Breast epithelium (tissue), 4 donors: ENCODE measurements around the gene CTNNA3. TPM values are rescaled to one million over a fixed set of nuclear protein-coding genes. Genes with fewer than 3 reads are reported as not detected.
"Not testable (repeated sequence)": the region's sequence is repeated elsewhere in the genome, so short reads cannot be mapped to it uniquely, and the experiment has no call there.

Source experiments
- DNase-seq, 2 donors: peaks; one replicate each; pipeline ENCODE4 v3.0.0-alpha.2; 2019; ENCODE audit warnings: low spot score in 2 of 2
- H3K27ac ChIP-seq, 2 donors: fragments of 200-600 bp; sonication (generic) in 1 of 2; one replicate each; pipeline ENCODE4 v1.5.1; 2016 to 2019; ENCODE audit warnings: mild to moderate bottlenecking in 1 of 2
- H3K27me3 ChIP-seq, 2 donors: fragments of 200-600 bp; sonication (generic) in 1 of 2; one replicate each; pipeline versions ENCODE4 v1.5.1 to v1.6.0; 2017 to 2019; ENCODE audit warnings: control low read depth in 1 of 2, mild to moderate bottlenecking in 1 of 2
- H3K36me3 ChIP-seq: fragments of 200-600 bp; one replicate; pipeline ENCODE4 v1.5.1; 2019
- H3K4me1 ChIP-seq, 2 donors: fragments of 200-600 bp; sonication (generic); one replicate each; pipeline ENCODE4 v1.5.1; 2016 to 2019; ENCODE audit warnings: control low read depth in 1 of 2
- H3K4me3 ChIP-seq, 3 donors: fragments of 200-600 bp; sonication (generic); 1 replicate in 2 of 3; 2 replicates in 1 of 3; pipeline ENCODE4 v1.5.1; 2016 to 2019; ENCODE audit warnings: mild to moderate bottlenecking in 3 of 3, moderate library complexity in 2 of 3
- H3K9me3 ChIP-seq, 2 donors: fragments of 200-600 bp; sonication (generic) in 1 of 2; one replicate each; pipeline ENCODE4 v1.5.1; 2016 to 2019; ENCODE audit warnings: control low read depth in 1 of 2
- POLR2A ChIP-seq: fragments of 450-650 bp; IDR thresholded peaks from one replicate; pipeline ENCODE4 v1.6.1; 2016; ENCODE audit warnings: antibody characterized with exemption, mild to moderate bottlenecking, moderate library complexity
- POLR2AphosphoS5 ChIP-seq, 3 donors: sonication (generic); formaldehyde crosslinking; IDR thresholded peaks; one replicate each; pipeline ENCODE4 v1.6.1; 2017; ENCODE audit warnings: antibody characterized with exemption in 3 of 3
- intact Hi-C: fragments of 100-400 bp; cut with DNase I; formaldehyde crosslinking; loops from one replicate; pipeline ENCODE4 v1.15.1; 2023; ENCODE audit warnings: low total_unique reads
- total RNA-seq, 3 donors: library from RNA; depleted of rRNA; stranded (reverse); fragments of >200 nt; gene quantifications; one replicate each; pipeline ENCODE4 v1.1.0, GENCODE V29; 2016
- TF ChIP-seq, protein P1 (sequence below), 3 donors: fragments of 450-650 bp; IDR thresholded peaks; one replicate each; pipeline ENCODE4 v1.5.1; 2016 to 2017; ENCODE audit warnings: antibody characterized with exemption in 3 of 3, mild to moderate bottlenecking in 3 of 3, moderate library complexity in 3 of 3

CTNNA3 gene
- total RNA-seq, 3 donors from 2014 or later: 0.33 to 1.1 (median 0.59) TPM

DNA sequence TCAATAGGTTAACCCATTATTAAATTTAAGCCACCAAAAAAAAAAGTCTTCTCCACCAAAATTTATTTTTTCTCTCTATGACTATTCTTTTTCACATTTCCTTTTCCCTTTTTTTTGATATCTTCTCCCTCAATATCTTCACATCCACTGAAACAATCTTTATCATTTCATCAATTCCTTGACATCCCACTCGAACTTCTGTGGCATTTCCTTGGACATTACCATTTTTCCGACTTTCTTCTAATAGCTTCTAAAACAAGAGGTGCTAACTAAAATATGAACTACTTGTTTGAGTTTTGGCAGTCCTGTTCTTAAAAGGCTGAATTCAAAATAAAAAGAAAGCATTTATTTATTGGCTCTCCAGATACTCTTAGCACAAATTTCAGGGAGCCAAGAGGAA is 684 bp upstream of the CTNNA3 start:
- no peak overlapping the region for H3K27ac ChIP-seq
- no peak overlapping the region for H3K4me3 ChIP-seq
- H3K9me3 ChIP-seq: no peaks in the 10 kb centered on the region
- no peaks in the 10 kb centered on the region for H3K27me3 ChIP-seq
- H3K36me3 ChIP-seq: no peaks in the 10 kb centered on the region
- no peaks in the 10 kb centered on the region for H3K4me1 ChIP-seq
- intact Hi-C loops: no loop called here
- no peak for DNase-seq
- TF ChIP-seq, protein P1, sequence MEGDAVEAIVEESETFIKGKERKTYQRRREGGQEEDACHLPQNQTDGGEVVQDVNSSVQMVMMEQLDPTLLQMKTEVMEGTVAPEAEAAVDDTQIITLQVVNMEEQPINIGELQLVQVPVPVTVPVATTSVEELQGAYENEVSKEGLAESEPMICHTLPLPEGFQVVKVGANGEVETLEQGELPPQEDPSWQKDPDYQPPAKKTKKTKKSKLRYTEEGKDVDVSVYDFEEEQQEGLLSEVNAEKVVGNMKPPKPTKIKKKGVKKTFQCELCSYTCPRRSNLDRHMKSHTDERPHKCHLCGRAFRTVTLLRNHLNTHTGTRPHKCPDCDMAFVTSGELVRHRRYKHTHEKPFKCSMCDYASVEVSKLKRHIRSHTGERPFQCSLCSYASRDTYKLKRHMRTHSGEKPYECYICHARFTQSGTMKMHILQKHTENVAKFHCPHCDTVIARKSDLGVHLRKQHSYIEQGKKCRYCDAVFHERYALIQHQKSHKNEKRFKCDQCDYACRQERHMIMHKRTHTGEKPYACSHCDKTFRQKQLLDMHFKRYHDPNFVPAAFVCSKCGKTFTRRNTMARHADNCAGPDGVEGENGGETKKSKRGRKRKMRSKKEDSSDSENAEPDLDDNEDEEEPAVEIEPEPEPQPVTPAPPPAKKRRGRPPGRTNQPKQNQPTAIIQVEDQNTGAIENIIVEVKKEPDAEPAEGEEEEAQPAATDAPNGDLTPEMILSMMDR (IDR thresholded peaks at IDR 0.05): no peak
- TF ChIP-seq POLR2A: no peak
- TF ChIP-seq POLR2AphosphoS5 (IDR thresholded peaks at IDR 0.05): no peak

DNA sequence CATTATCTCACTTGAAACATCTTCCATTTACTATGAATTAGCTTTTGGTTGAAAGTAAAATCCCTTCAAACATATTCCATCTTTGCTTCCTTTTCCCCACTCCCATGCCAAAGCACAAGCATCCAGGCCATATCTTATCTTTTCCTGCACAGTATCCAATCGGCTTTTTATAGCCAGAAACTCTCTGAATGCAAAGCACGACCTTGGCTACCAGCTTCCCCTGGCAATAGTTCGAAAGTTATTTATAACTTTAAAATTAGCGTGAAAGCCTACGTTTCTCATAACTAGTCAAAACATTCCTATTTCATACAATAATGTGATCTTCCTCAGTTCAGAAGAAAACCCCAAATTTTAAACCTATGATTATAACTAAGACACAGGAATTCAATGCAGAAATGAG is 440 bp downstream of the CTNNA3 start:
- no peaks in the 10 kb centered on the region for H3K36me3 ChIP-seq
- H3K4me1 ChIP-seq: no peaks in the 10 kb centered on the region
- H3K9me3 ChIP-seq: no peaks in the 10 kb centered on the region
- intact Hi-C loops: no loop called here
- H3K27ac ChIP-seq: no peak overlapping the region
- H3K4me3 ChIP-seq: no peak overlapping the region
- DNase-seq: no peak
- no peaks in the 10 kb centered on the region for H3K27me3 ChIP-seq
- TF ChIP-seq POLR2AphosphoS5 (IDR thresholded peaks at IDR 0.05) (no peak), POLR2A (no peak)
- TF ChIP-seq, protein P1 (IDR thresholded peaks at IDR 0.05): no peak

DNA sequence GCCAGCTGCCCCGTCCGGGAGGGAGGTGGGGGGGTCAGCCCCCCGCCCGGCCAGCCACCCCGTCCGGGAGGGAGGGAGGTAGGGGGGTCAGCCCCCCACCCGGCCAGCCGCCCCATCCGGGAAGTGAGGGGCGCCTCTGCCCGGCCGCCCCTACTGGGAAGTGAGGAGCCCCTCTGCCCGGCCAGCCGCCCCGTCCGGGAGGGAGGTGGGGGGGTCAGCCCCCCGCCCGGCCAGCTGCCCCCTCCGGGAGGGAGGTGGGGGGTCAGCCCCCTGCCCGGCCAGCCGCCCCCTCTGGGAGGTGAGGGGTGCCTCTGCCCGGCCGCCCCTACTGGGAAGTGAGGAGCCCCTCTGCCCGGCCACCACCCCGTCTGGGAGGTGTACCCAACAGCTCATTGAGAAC is 4.1 kb downstream of the CTNNA3 start:
- intact Hi-C loops, DNase-seq, H3K27ac ChIP-seq: not testable (repeated sequence)

DNA sequence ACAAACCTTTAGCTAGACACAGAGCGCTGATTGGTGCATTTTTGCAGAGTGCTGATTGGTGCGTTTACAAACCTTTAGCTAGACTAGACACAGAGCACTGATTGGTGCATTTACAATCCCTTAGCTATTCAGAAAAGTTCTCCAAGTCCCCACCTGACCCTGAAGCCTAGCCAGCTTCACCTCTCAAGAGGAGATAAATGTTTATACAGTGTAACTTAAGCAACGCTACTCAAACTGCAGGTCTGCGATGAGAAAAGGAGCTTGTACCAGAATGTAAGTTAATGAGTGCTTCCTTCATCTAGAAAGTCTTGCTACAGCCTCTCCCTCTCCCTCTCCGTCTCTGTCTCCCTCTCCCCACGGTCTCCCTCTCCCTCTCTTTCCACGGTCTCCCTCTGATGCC is 5.5 kb downstream of the CTNNA3 start:
- H3K27me3 ChIP-seq, H3K27ac ChIP-seq, H3K36me3 ChIP-seq, H3K9me3 ChIP-seq, H3K4me3 ChIP-seq, H3K4me1 ChIP-seq, intact Hi-C loops, DNase-seq: not testable (repeated sequence)

More for the DNA sequence above, 4.1 kb downstream of the CTNNA3 start:
- H3K9me3 ChIP-seq, H3K36me3 ChIP-seq, H3K4me3 ChIP-seq, H3K27me3 ChIP-seq, H3K4me1 ChIP-seq: not testable (repeated sequence)

DNA sequence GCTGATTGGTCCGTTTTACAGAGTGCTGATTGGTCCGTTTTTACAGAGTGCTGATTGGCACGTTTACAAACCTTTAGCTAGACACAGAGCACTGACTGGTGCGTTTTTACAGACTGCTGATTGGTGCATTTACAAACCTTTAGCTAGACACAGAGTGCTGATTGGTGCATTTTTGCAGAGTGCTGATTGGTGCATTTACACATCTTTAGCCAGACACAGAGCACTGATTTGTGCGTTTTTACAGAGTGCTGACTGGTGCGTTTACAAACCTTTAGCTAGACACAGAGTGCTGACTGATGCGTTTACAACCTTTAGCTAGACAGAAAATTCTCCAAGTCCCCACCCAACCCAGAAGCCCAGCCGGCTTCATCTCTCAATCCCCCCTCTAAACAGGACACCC is 11.9 kb downstream of the CTNNA3 start:
- not testable (repeated sequence) for H3K4me3 ChIP-seq, H3K36me3 ChIP-seq, H3K27ac ChIP-seq, H3K4me1 ChIP-seq, DNase-seq, H3K27me3 ChIP-seq
- H3K9me3 ChIP-seq: peaks cover 14 to 25% of the 10 kb centered on the region in 2 donors
- intact Hi-C loops: loop anchor here (10.0 kb wide), 1 partner anchor 91 kb away; no protein-coding TSS in a partner anchor

DNA sequence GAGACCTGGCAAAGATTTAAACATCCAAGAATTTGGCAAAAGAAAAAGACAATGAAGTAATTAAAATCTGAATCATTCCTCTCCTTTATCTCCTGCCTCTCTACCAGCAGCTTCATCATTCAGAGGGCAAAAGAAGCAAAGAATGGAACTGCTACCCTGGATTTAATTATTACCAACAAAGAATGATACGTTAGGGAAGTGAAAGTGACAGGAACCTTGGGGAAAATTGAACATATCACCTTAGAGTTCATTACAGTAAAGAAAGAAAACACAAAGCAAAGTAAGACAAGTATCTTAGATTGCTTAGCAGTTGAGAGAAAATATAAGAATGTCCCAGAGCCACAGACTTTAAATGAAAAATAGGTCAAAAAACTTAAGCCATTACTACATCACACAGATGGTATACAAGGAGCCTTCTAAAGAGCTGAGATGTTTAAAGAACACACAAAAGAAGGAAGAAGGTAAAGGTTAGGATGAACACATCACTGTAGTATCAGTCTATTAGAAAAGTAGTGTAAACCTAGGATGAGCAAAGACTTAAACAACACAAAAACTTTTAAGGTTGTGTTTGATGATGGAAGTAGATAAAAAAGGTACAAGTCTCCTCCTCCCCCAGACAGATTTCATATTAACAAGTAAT is 17.5 kb downstream of the CTNNA3 start:
- H3K4me3 ChIP-seq: no peak overlapping the region
- intact Hi-C loops: no loop called here

More for the DNA sequence above, 17.5 kb downstream of the CTNNA3 start:
- no peak for DNase-seq
- Histone ChIP-seq H3K36me3 (no peaks in the 10 kb centered on the region), H3K9me3 (peaks cover 2 to 5% of the 10 kb centered on the region in 2 donors), H3K27ac (no peak overlapping the region), H3K27me3 (no peaks in the 10 kb centered on the region), H3K4me1 (no peaks in the 10 kb centered on the region)
- no peak for TF ChIP-seq POLR2A
- TF ChIP-seq, protein P1 (IDR thresholded peaks at IDR 0.05): no peak
